IMR-90 (cell line): Measurements from ENCODE around the gene NOVA2. TPM values are rescaled to one million over a fixed set of nuclear protein-coding genes. Genes with fewer than 3 reads are reported as not detected.
A peak's percentile ranks its signal among the peaks of the same experiment; 100 is the strongest.

ENCODE experiments used
- ATAC-seq: fragments of 200-7000 bp; cut with Tn5 transposase; 2 replicates; pipeline ENCODE4 v1.9.1; 2020; ENCODE audit warnings: low read depth, mild to moderate bottlenecking, moderate library complexity
- BruUV-seq: library from RNA; stranded (reverse); fragments of 400-500 nt; replicated peaks from 2 replicates; lab custom pipeline; 2021; lab: Mats Ljungman, UMichigan
- CTCF ChIA-PET: fragments of 300-600 bp; formaldehyde crosslinking; extraction: SDS; loops from one replicate; lab custom pipeline; 2021; ENCODE audit warnings: antibody characterized with exemption; lab: Yijun Ruan, JAX
- POLR2A ChIA-PET: fragments of 300-600 bp; sonication (Branson Sonifier 250); formaldehyde crosslinking; loops from one replicate; lab custom pipeline; 2022; ENCODE audit warnings: antibody characterized with exemption; ENCODE audit not compliant: unreplicated experiment; lab: Charles Lee
- DNase-seq: peaks from one replicate; pipeline ENCODE4 v3.0.0; 2013
- H2AFZ ChIP-seq: replicated peaks from 2 replicates; pipeline ENCODE3; 2013; ENCODE audit warnings: low read length, mild to moderate bottlenecking; ENCODE audit not compliant: poor library complexity
- H2AK5ac ChIP-seq: 2 replicates; pipeline ENCODE4 v1.6.1; 2013; ENCODE audit warnings: low read depth, low read length, inconsistent platforms
- H2AK9ac ChIP-seq: replicated peaks from 2 replicates; pipeline ENCODE3; 2013; ENCODE audit warnings: mild to moderate bottlenecking, low read depth, low read length, moderate library complexity; ENCODE audit not compliant: poor library complexity
- H2BK120ac ChIP-seq: 2 replicates; pipeline ENCODE4 v1.6.1; 2013; ENCODE audit warnings: low read depth, low read length, inconsistent platforms
- H2BK15ac ChIP-seq: 3 replicates; pipeline ENCODE4 v1.6.1; 2013; ENCODE audit warnings: low read depth, low read length, inconsistent platforms
- H2BK20ac ChIP-seq: 2 replicates; pipeline ENCODE4 v1.6.1; 2013; ENCODE audit warnings: low read depth, mild to moderate bottlenecking, inconsistent platforms, low read length, moderate library complexity
- H2BK5ac ChIP-seq: 2 replicates; pipeline ENCODE4 v1.6.1; 2013; ENCODE audit warnings: mild to moderate bottlenecking, low read depth, low read length, inconsistent platforms; ENCODE audit not compliant: poor library complexity, severe bottlenecking
- H3K14ac ChIP-seq: replicated peaks from 2 replicates; pipeline ENCODE4 v1.6.1; 2013; ENCODE audit warnings: low read depth, low read length, inconsistent platforms
- H3K18ac ChIP-seq: 2 replicates; pipeline ENCODE4 v1.6.1; 2013; ENCODE audit warnings: low read depth, low read length, control low read depth
- H3K23ac ChIP-seq: 2 replicates; pipeline ENCODE4 v1.6.1; 2013; ENCODE audit warnings: low read depth, low read length, inconsistent platforms
- H3K27ac ChIP-seq: 2 replicates; pipeline ENCODE4 v1.5.1; 2013; ENCODE audit warnings: mild to moderate bottlenecking, control low read depth, low read length; ENCODE audit not compliant: insufficient read depth
- H3K27me3 ChIP-seq: 2 replicates; pipeline ENCODE4 v1.6.1; 2013; ENCODE audit warnings: low read length; ENCODE audit not compliant: control insufficient read depth, insufficient read depth
- H3K36me3 ChIP-seq: 2 replicates; pipeline ENCODE4 v1.6.1; 2013; ENCODE audit warnings: low read length, mixed read lengths; ENCODE audit not compliant: control insufficient read depth, insufficient read depth
- H3K4ac ChIP-seq: 2 replicates; pipeline ENCODE4 v1.6.1; 2013; ENCODE audit warnings: low read depth, low read length, inconsistent platforms
- H3K4me1 ChIP-seq: 2 replicates; pipeline ENCODE4 v1.6.1; 2013; ENCODE audit warnings: low read length, mixed read lengths; ENCODE audit not compliant: control insufficient read depth, insufficient read depth
- H3K4me2 ChIP-seq: 2 replicates; pipeline ENCODE4 v1.6.1; 2013; ENCODE audit warnings: low read depth, mild to moderate bottlenecking, control low read depth, low read length, moderate library complexity
- H3K4me3 ChIP-seq: 2 replicates; pipeline ENCODE4 v1.5.1; 2013; ENCODE audit warnings: low read depth, mild to moderate bottlenecking, control low read depth, low read length, moderate library complexity; ENCODE audit not compliant: insufficient read depth
- H3K56ac ChIP-seq: 2 replicates; pipeline ENCODE4 v1.6.1; 2013; ENCODE audit warnings: low read length, inconsistent platforms; ENCODE audit not compliant: insufficient read depth; ENCODE audit errors: extremely low read depth
- H3K79me1 ChIP-seq, 2 experiments: 2 replicates each; pipeline ENCODE4 v1.6.1; 2013; ENCODE audit warnings: low read length in 2 of 2, inconsistent platforms in 1 of 2, low read depth in 1 of 2
- H3K9ac ChIP-seq: 2 replicates; pipeline ENCODE4 v1.6.1; 2013; ENCODE audit warnings: low read depth, low read length, control low read depth
- H3K9me1 ChIP-seq: 2 replicates; pipeline ENCODE4 v1.6.1; 2013; ENCODE audit warnings: low read length, inconsistent platforms; ENCODE audit not compliant: insufficient read depth
- H3K9me3 ChIP-seq: 2 replicates; pipeline ENCODE4 v1.6.1; 2013; ENCODE audit warnings: low read length; ENCODE audit not compliant: control insufficient read depth, insufficient read depth
- H4K20me1 ChIP-seq: 2 replicates; pipeline ENCODE4 v1.6.1; 2013; ENCODE audit warnings: low read length, inconsistent platforms; ENCODE audit not compliant: insufficient read depth
- H4K5ac ChIP-seq: 2 replicates; pipeline ENCODE4 v1.6.1; 2013; ENCODE audit warnings: mild to moderate bottlenecking, low read depth, low read length, control low read depth
- H4K8ac ChIP-seq, 2 experiments: 2 replicates each; pipeline ENCODE4 v1.6.1; 2013; ENCODE audit warnings: low read depth in 2 of 2, low read length in 2 of 2, control low read depth in 1 of 2, inconsistent platforms in 1 of 2
- H4K91ac ChIP-seq: 2 replicates; pipeline ENCODE4 v1.6.1; 2013; ENCODE audit warnings: low read depth, low read length, inconsistent platforms; ENCODE audit not compliant: insufficient read depth
- MAZ ChIP-seq: IDR thresholded peaks from 2 replicates; pipeline ENCODE4 v1.6.1; 2012; ENCODE audit warnings: low read depth, mild to moderate bottlenecking, low read length, improper control_type of control experiment, moderate library complexity, borderline replicate concordance
- RAD21 ChIP-seq: IDR thresholded peaks from 2 replicates; pipeline ENCODE4 v1.6.1; 2012; ENCODE audit warnings: low read length, improper control_type of control experiment
- WGBS, 2 experiments: methylation state at CpG; one replicate each; pipeline versions ENCODE4 v1.1.5 to v1.1.7; 2013; ENCODE audit warnings: missing lambda C conversion rate in 2 of 2; ENCODE audit not compliant: insufficient read length in 1 of 2; ENCODE audit errors: extremely low coverage in 2 of 2; 5-methylcytosine and 5-hydroxymethylcytosine counted together
- dilution Hi-C: fragments of 300-500 bp; cut with HindIII; formaldehyde crosslinking; loops from one replicate; pipeline ENCODE4 v1.14.3; 2018; ENCODE audit warnings: low sequenced_read_pairs; ENCODE audit not compliant: unreplicated experiment
- in situ Hi-C: fragments of 300-500 bp; cut with MboI; formaldehyde crosslinking; loops from 3 replicates; pipeline ENCODE4 v1.14.3; 2019; ENCODE audit warnings: low sequenced_read_pairs, inconsistent platforms, mixed read lengths
- intact Hi-C: fragments of 100-400 bp; cut with micrococcal nuclease; formaldehyde crosslinking; loops from 2 replicates; pipeline ENCODE4 v1.10.0; 2022
- polyA plus RNA-seq, 3 experiments: library from polyadenylated mRNA; depleted of rRNA; stranded (reverse); fragments of >200 nt; gene quantifications; 2 replicates each; pipeline ENCODE4 v1.2.3, GENCODE V29; 2012; ENCODE audit warnings: low replicate concordance in 1 of 3
- total RNA-seq: library from RNA; depleted of rRNA; stranded (reverse); fragments of >200 nt; gene quantifications from 2 replicates; pipeline ENCODE4 v1.2.3, GENCODE V29; 2012

The NOVA2 gene
- total and polyA plus RNA-seq, 2 of the 4 experiments (the other 2 are of a cell fraction): 0.03 TPM; not detected in 1

DNA sequence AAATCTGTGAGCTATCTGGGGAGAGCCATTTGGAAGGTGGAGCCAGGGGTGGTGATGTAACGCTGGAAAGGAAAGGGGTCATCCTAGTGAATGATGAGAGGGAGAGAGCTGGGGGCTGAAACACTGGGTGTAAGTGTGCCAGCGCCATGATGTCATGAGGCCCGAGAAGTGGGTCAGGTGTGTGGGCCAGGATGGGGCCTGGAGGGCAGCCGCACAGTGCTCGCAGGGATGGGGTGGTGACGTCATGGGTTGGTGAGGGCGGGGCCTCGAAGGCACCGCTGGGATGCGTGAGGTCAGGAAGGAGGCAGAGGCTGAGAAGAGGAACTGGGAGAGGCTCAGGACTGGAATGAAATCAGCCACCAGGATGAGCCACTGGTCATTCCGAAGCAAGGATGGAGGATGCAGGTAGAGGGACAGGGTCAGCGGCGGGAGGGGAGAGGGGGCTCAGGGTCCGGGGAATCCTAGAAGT lies 26.0 kb upstream of the NOVA2 start:
- no peak overlapping the region for H2AK9ac ChIP-seq
- H4K5ac ChIP-seq: no peak overlapping the region
- H3K79me1 ChIP-seq: peaks cover 16 to 40% of the 10 kb centered on the region in 2 experiments
- no peak overlapping the region for H3K56ac ChIP-seq
- no peak overlapping the region for H3K4me3 ChIP-seq
- dilution Hi-C loops (no loop called here), intact Hi-C loops (loop anchor here (5.0 to 10.0 kb wide), 2 partner anchors 75 to 112 kb away; partner anchors contain the start of gene IRF2BP1), in situ Hi-C loops (no loop called here)
- WGBS, 2 experiments: 14% methylated on average over 13 of the region's 14 CpGs; no CpG with 5 or more reads in 1 of the 2 experiments
- H3K4me2 ChIP-seq: peak overlapping the region; percentile 57
- 0 out of 4 replicates have a peak overlapping the region, but pooled peaks of 1 of the 2 experiments have one; percentile 29 for H4K8ac ChIP-seq
- no peak overlapping the region for H2BK15ac ChIP-seq
- H2BK120ac ChIP-seq: no peak overlapping the region
- H3K27ac ChIP-seq: no peak overlapping the region
- H3K27me3 ChIP-seq: no peaks in the 10 kb centered on the region
- H3K36me3 ChIP-seq: peaks cover 9% of the 10 kb centered on the region; the same call in 1 of the 2 replicates
- H4K91ac ChIP-seq: no peak overlapping the region
- no peak overlapping the region for H3K18ac ChIP-seq
- TF ChIP-seq RAD21 (no peak), MAZ (peak; percentile 41; the same call in 1 of the 2 replicates)
- H2AK5ac ChIP-seq: no peak overlapping the region
- H3K14ac ChIP-seq: no peak overlapping the region
- no peak overlapping the region for H3K4ac ChIP-seq
- peaks cover 2% of the 10 kb centered on the region for H3K4me1 ChIP-seq
- POLR2A ChIA-PET: interaction anchor here (0.6 kb wide), 1 partner anchor 601 kb away, joined by 3 read pairs; no protein-coding TSS in a partner anchor
- no peak overlapping the region for H2BK20ac ChIP-seq
- no TSS peak for BruUV-seq
- peaks cover 9% of the 10 kb centered on the region for H3K9me1 ChIP-seq
- H2BK5ac ChIP-seq: no peak overlapping the region
- CTCF ChIA-PET: no interaction called here
- DNase-seq (peak; percentile 43), ATAC-seq (no peak)
- peaks cover 5% of the 10 kb centered on the region; the same call in 1 of the 2 replicates for H4K20me1 ChIP-seq
- peak overlapping the region; percentile 54 for H2AFZ ChIP-seq
- no peak overlapping the region for H3K23ac ChIP-seq
- H3K9ac ChIP-seq: no peak overlapping the region
- no peaks in the 10 kb centered on the region for H3K9me3 ChIP-seq
